Inflammatory macrophage treated with lipopolysaccharide for 1 hour (primary cell): ENCODE data around the gene CA11.

Experiments used
- DNase-seq, 2 donors: peaks; one replicate each; pipeline ENCODE4 v3.0.0-alpha.2; 2020 to 2022

Gene CA11

GRCh38 chr19:48613024-48613851, 32.7 kb downstream of the CA11 start:
- no peak for DNase-seq

GRCh38 chr19:48611872-48612271, 34.1 kb downstream of the CA11 start:
- no peak for DNase-seq

- DNase-seq, result no peak
Observed at GRCh38 chr19:48609571-48610108, 36.3 kb downstream of the CA11 start.

GRCh38 chr19:48608798-48609263, 37.2 kb downstream of the CA11 start:
- peak; percentile 61 to 66 for DNase-seq

- DNase-seq, result no peak
Observed at GRCh38 chr19:48607359-48607755, 38.6 kb downstream of the CA11 start.

- DNase-seq, result no peak
Observed at GRCh38 chr19:48606463-48607358, 39.3 kb downstream of the CA11 start, which contains the start of gene SPACA4. Gene SPACA4 (plus strand): TSS chr19:48606742. CDS start chr19:48606979, 237 bp downstream.

- DNase-seq, result no peak
Observed at GRCh38 chr19:48603850-48604249, 42.1 kb downstream of the CA11 start.

- no peak for DNase-seq
Observed at GRCh38 chr19:48603449-48603848, 42.5 kb downstream of the CA11 start.

GRCh38 chr19:48603001-48603400, 43.0 kb downstream of the CA11 start:
- DNase-seq, result no peak

- DNase-seq, result no peak
Observed at GRCh38 chr19:48600679-48601417, 45.1 kb downstream of the CA11 start.

GRCh38 chr19:48598996-48599700, 46.8 kb downstream of the CA11 start:
- no peak for DNase-seq

GRCh38 chr19:48596679-48597465, 49.1 kb downstream of the CA11 start:
- DNase-seq, result no peak

GRCh38 chr19:48596237-48596636, 49.8 kb downstream of the CA11 start:
- no peak for DNase-seq

GRCh38 chr19:48595833-48596232, 50.2 kb downstream of the CA11 start:
- DNase-seq, result no peak

- DNase-seq, result no peak
Observed at GRCh38 chr19:48595171-48595570, 50.8 kb downstream of the CA11 start.

GRCh38 chr19:48591021-48591420, 55.0 kb downstream of the CA11 start:
- DNase-seq, result no peak

GRCh38 chr19:48588670-48589401, 57.2 kb downstream of the CA11 start:
- DNase-seq, result peak; percentile 72 to 90
